Measurements from ENCODE around the gene CEP128.

GRCh38 chr14:80585506-80585835 is 356.1 kb downstream of the CEP128 start:
- no peak for TF ChIP-seq GATA3 (IDR thresholded peaks at IDR 0.05; ENCODE audit: low read depth, low read length)
- no peak for TF ChIP-seq GATA2 (IDR thresholded peaks at IDR 0.05; ENCODE audit: low read depth, low read length)

Measured in SH-SY5Y (cell line).